K562 (cell line): ENCODE results near the gene LEPR. TPM values are rescaled to one million over a fixed set of nuclear protein-coding genes. Genes with fewer than 3 reads are reported as not detected.

Experiments used
- ATF6 ChIP-seq: sonication (generic); formaldehyde crosslinking; IDR thresholded peaks from 2 replicates; pipeline ENCODE4 v1.4.0; 2020; ENCODE audit warnings: mild to moderate bottlenecking, missing genetic modification reagents
- BCOR ChIP-seq: fragments of 450-650 bp; IDR thresholded peaks from 2 replicates; pipeline ENCODE4 v1.6.1; 2016
- CC2D1A ChIP-seq: fragments of 450-650 bp; IDR thresholded peaks from 2 replicates; pipeline ENCODE4 v1.6.1; 2017; ENCODE audit warnings: mild to moderate bottlenecking
- EGR1 ChIP-seq: fragments of 450-650 bp; conservative IDR thresholded peaks from 2 replicates; pipeline ENCODE4 v1.6.1; 2017; ENCODE audit warnings: mild to moderate bottlenecking
- ESRRA ChIP-seq: fragments of 450-650 bp; IDR thresholded peaks from 2 replicates; pipeline ENCODE4 v1.6.1; 2014; ENCODE audit warnings: low read depth, mild to moderate bottlenecking, moderate library complexity, borderline replicate concordance
- FOXP1 ChIP-seq: sonication (generic); formaldehyde crosslinking; IDR thresholded peaks from 2 replicates; pipeline ENCODE4 v1.8.0; 2022; ENCODE audit warnings: mild to moderate bottlenecking, missing genetic modification reagents
- GATAD2A ChIP-seq: fragments of 450-650 bp; IDR thresholded peaks from 2 replicates; pipeline ENCODE4 v1.6.1; 2017
- HLTF ChIP-seq: fragments of 450-650 bp; IDR thresholded peaks from 2 replicates; pipeline ENCODE4 v1.6.1; 2016
- KDM1A ChIP-seq, 2 experiments: fragments of 450-650 bp; IDR thresholded peaks; 2 replicates each; pipeline ENCODE4 v1.6.1; 2016; ENCODE audit warnings: mild to moderate bottlenecking in 2 of 2
- KLF1 ChIP-seq: fragments of 450-650 bp; IDR thresholded peaks from 2 replicates; pipeline ENCODE4 v1.6.1; 2016; ENCODE audit warnings: missing genetic modification characterization, missing compliant biosample characterization
- MCM3 ChIP-seq: fragments of 450-650 bp; IDR thresholded peaks from 2 replicates; pipeline ENCODE4 v1.6.1; 2016
- PML ChIP-seq: IDR thresholded peaks from 2 replicates; pipeline ENCODE4 v1.6.1; 2012; ENCODE audit warnings: low read length, inconsistent platforms
- RFX7 ChIP-seq: fragments of 250-450 bp; sonication (Bioruptor Pico); IDR thresholded peaks from 2 replicates; pipeline ENCODE4 v1.5.1; 2021; ENCODE audit warnings: mild to moderate bottlenecking
- SMAD2 ChIP-seq: fragments of 150-350 bp; IDR thresholded peaks from 2 replicates; pipeline ENCODE4 v1.6.1; 2014; ENCODE audit warnings: low read depth, mild to moderate bottlenecking, low read length
- SRF ChIP-seq, 2 experiments: fragments of 250-450, 450-650 bp in 1 of 2; sonication (Bioruptor Pico) in 1 of 2; sonication (generic) in 1 of 2; formaldehyde crosslinking; IDR thresholded peaks; 2 replicates each; pipeline versions ENCODE4 v1.5.0 to v1.5.1; 2020 to 2022; ENCODE audit warnings: mild to moderate bottlenecking in 1 of 2, missing genetic modification reagents in 1 of 2
- ZNF431 ChIP-seq: sonication (generic); formaldehyde crosslinking; IDR thresholded peaks from 2 replicates; pipeline ENCODE4 v1.8.0; 2022; ENCODE audit warnings: mild to moderate bottlenecking, missing genetic modification reagents
- ZNF778 ChIP-seq: fragments of 450-650 bp; formaldehyde crosslinking; IDR thresholded peaks from 2 replicates; pipeline ENCODE4 v1.4.0; 2020; ENCODE audit warnings: mild to moderate bottlenecking, moderate library complexity
- ZNF780A ChIP-seq: fragments of 250-450 bp; sonication (Bioruptor Pico); IDR thresholded peaks from 2 replicates; pipeline ENCODE4 v1.5.0; 2021; ENCODE audit warnings: mild to moderate bottlenecking
- polyA plus RNA-seq, 8 experiments: library from polyadenylated mRNA; depleted of rRNA in 4 of 8; stranded (reverse) in 5 of 8; unstranded in 3 of 8; fragments of >200 nt; fragmentation: Nextera tagmentation in 2 of 8; fragmentation: Illumina TruSeq in 1 of 8; extraction: Ambion mirVana in 2 of 8; extraction: Trizol in 1 of 8; gene quantifications; 2 replicates each; pipeline versions ENCODE4 v1.2.1 to v1.2.3, GENCODE V29; 2011 to 2014; ENCODE audit warnings: inconsistent platforms in 1 of 8, missing spikeins in 1 of 8
- total RNA-seq, 7 experiments: library from RNA; depleted of rRNA in 6 of 7; stranded (reverse); fragments of >200 nt in 6 of 7; fragmentation: Illumina TruSeq in 2 of 7; extraction: Trizol in 2 of 7; gene quantifications; 2 replicates each; pipeline versions ENCODE4 v1.2.1 to v1.2.3, GENCODE V29; 2011 to 2021; ENCODE audit warnings: low replicate concordance in 1 of 7
- TF ChIP-seq, protein P1 (sequence below): sonication (generic); IDR thresholded peaks from 2 replicates; pipeline ENCODE4 v1.6.1; 2016
- TF ChIP-seq, protein P2 (sequence below): fragments of 250-450 bp; sonication (Bioruptor Pico); IDR thresholded peaks from 2 replicates; pipeline ENCODE4 v1.5.0; 2021; ENCODE audit warnings: mild to moderate bottlenecking, moderate library complexity
- TF ChIP-seq, protein P3 (sequence below): sonication (generic); formaldehyde crosslinking; IDR thresholded peaks from 2 replicates; pipeline ENCODE4 v1.9.0; 2022; ENCODE audit warnings: mild to moderate bottlenecking, missing genetic modification reagents
- TF ChIP-seq, protein P4 (sequence below), 2 experiments: fragments of 450-650 bp in 1 of 2; sonication (generic) in 1 of 2; formaldehyde crosslinking; conservative IDR thresholded peaks; 2 replicates each; pipeline versions ENCODE4 v1.4.0 to v1.8.1; 2020 to 2022; ENCODE audit warnings: mild to moderate bottlenecking in 1 of 2, missing genetic modification reagents in 1 of 2

LEPR gene
- total and polyA plus RNA-seq, 9 of the 15 experiments (the other 6 are each of a cell fraction or from before 2014, with no cell fraction given), result 12.2 to 111 (median 43.1) TPM

GRCh38 chr1:65422241-65423203, 2.1 kb downstream of the LEPR start (continued):
- TF ChIP-seq, protein P1, sequence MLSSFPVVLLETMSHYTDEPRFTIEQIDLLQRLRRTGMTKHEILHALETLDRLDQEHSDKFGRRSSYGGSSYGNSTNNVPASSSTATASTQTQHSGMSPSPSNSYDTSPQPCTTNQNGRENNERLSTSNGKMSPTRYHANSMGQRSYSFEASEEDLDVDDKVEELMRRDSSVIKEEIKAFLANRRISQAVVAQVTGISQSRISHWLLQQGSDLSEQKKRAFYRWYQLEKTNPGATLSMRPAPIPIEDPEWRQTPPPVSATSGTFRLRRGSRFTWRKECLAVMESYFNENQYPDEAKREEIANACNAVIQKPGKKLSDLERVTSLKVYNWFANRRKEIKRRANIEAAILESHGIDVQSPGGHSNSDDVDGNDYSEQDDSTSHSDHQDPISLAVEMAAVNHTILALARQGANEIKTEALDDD, result no peak
- TF ChIP-seq, protein P2, sequence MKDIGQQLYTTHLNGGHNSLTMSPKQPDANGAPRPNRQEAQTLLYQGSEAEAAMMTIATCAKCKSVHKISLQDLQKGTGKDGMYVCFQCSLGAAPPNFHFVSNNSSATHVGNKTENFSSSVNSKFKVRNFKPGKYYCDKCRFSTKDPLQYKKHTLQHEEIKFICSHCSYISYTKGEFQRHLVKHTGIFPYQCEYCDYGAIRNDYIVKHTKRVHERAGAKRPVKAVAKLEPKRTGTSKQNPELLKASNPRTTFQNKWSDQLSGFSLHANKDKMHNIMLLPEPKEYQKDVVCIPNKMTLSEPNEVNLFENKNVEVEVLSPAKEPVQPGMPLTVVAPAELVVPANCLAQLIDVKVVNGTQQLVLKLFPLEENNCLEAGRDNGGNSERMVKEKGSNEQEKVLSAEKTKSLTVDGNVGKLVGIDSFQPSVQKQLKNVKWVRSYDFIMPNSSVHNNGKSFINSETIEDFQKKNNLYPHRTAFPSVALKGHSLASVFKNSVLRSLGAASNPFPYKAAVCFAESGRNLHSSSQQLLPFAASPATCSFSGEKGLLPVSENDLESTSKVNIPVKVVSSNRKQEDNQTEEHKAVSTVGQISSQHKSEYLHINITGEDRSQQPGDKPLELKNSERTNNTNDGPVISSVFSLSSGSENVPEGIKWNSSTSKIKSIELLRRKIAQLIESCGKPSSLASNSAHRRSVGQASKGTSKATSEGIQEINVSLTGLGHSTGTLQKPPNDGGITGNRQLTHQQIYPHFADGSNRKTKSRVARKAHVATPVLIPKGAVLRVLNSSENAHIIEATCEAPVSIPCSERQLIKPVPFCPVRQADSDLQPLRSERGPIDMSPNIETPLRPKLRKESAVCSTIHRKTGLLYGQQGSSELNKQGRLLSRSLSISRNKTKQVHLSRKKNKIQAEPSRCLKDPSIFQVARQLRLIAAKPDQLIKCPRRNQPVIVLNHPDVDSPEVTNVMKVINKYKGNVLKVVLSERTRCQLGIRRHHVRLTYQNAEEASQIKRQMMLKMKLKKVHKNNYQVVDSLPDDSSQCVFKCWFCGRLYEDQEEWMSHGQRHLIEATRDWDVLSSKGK (CRISPR knock-in tag), result no peak
- 0 out of 2 replicates have a peak, but pooled peaks have one; percentile 13 for TF ChIP-seq ATF6 (CRISPR knock-in tag)
- peak in 1 of 2 experiments; percentile 6; a peak in 2 of 4 replicates for TF ChIP-seq KDM1A (IDR thresholded peaks at IDR 0.05)
- TF ChIP-seq GATAD2A, result peak; percentile 48; the same call in 1 of the 2 replicates
- no peak for TF ChIP-seq SMAD2
- no peak for TF ChIP-seq ESRRA
- TF ChIP-seq KLF1, result no peak
- no peak for TF ChIP-seq FOXP1
- TF ChIP-seq ZNF431 (CRISPR knock-in tag), result no peak
- TF ChIP-seq BCOR, result no peak
- TF ChIP-seq RFX7 (CRISPR knock-in tag), result no peak
- no peak for TF ChIP-seq ZNF778 (CRISPR knock-in tag)
- TF ChIP-seq HLTF, result no peak
- no peak for TF ChIP-seq CC2D1A
- TF ChIP-seq SRF (CRISPR knock-in tag; IDR thresholded peaks at IDR 0.05), result no peak
- no peak for TF ChIP-seq EGR1
- TF ChIP-seq MCM3, result no peak
- TF ChIP-seq PML, result peak; percentile 35; the same call in 1 of the 2 replicates
- TF ChIP-seq, protein P3, sequence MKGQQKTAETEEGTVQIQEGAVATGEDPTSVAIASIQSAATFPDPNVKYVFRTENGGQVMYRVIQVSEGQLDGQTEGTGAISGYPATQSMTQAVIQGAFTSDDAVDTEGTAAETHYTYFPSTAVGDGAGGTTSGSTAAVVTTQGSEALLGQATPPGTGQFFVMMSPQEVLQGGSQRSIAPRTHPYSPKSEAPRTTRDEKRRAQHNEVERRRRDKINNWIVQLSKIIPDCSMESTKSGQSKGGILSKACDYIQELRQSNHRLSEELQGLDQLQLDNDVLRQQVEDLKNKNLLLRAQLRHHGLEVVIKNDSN (CRISPR knock-in tag), result peak; percentile 87
- no peak for TF ChIP-seq ZNF780A (CRISPR knock-in tag)
- TF ChIP-seq, protein P4, sequence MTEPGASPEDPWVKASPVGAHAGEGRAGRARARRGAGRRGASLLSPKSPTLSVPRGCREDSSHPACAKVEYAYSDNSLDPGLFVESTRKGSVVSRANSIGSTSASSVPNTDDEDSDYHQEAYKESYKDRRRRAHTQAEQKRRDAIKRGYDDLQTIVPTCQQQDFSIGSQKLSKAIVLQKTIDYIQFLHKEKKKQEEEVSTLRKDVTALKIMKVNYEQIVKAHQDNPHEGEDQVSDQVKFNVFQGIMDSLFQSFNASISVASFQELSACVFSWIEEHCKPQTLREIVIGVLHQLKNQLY (CRISPR knock-in tag; conservative IDR thresholded peaks at IDR 0.05), result no peak
